Keratinocyte (primary cell): ENCODE data around the gene AOC1. TPM values are rescaled to one million over a fixed set of nuclear protein-coding genes. Genes with fewer than 3 reads are reported as not detected.

ENCODE experiments used
- DNase-seq: peaks from one replicate; pipeline ENCODE4 v3.0.0-alpha.2; 2011; ENCODE audit warnings: low read depth, missing footprints, low spot score
- FAIRE-seq: peaks from 2 replicates; lab custom pipeline; 2011; peaks lifted over from hg19 to GRCh38; lab: Jason Lieb, UNC
- H2AFZ ChIP-seq: 2 replicates; pipeline ENCODE4 v1.6.0; 2012; ENCODE audit warnings: low read length, control low read depth, inconsistent platforms; ENCODE audit not compliant: control insufficient read depth
- H3K27ac ChIP-seq: 2 replicates; pipeline ENCODE4 v1.5.1; 2011; ENCODE audit warnings: low read length; ENCODE audit not compliant: control insufficient read depth, insufficient read depth
- H3K27me3 ChIP-seq: 3 replicates; pipeline ENCODE4 v1.6.0; 2011; ENCODE audit warnings: low read length; ENCODE audit not compliant: control insufficient read depth, insufficient read depth; ENCODE audit errors: extremely low read depth
- H3K36me3 ChIP-seq, 2 experiments: 2 replicates in 1 of 2; 3 replicates in 1 of 2; pipeline ENCODE4 v1.5.1; 2011; ENCODE audit warnings: low read length in 2 of 2, mild to moderate bottlenecking in 1 of 2; ENCODE audit not compliant: control insufficient read depth in 2 of 2, insufficient read depth in 2 of 2; ENCODE audit errors: extremely low read depth in 1 of 2
- H3K4me1 ChIP-seq: 3 replicates; pipeline ENCODE4 v1.5.1; 2011; ENCODE audit warnings: low read length; ENCODE audit not compliant: control insufficient read depth, insufficient read depth; ENCODE audit errors: extremely low read depth
- H3K4me2 ChIP-seq: 3 replicates; pipeline ENCODE4 v1.6.0; 2011; ENCODE audit warnings: low read depth, low read length; ENCODE audit not compliant: control insufficient read depth, insufficient read depth; ENCODE audit errors: extremely low read depth
- H3K4me3 ChIP-seq, 3 experiments: fragments of 200-600 bp in 1 of 3; sonication (generic) in 1 of 3; 2 replicates in 2 of 3; 3 replicates in 1 of 3; pipeline ENCODE4 v1.5.1; 2011 to 2016; ENCODE audit warnings: low read length in 3 of 3, mild to moderate bottlenecking in 3 of 3, control low read depth in 2 of 3, inconsistent platforms in 1 of 3, low read depth in 1 of 3, mixed read lengths in 1 of 3, mixed run types in 1 of 3, moderate library complexity in 1 of 3; ENCODE audit not compliant: control insufficient read depth in 2 of 3, insufficient read depth in 2 of 3; ENCODE audit errors: extremely low read depth in 1 of 3
- H3K79me2 ChIP-seq: 2 replicates; pipeline ENCODE4 v1.6.0; 2012; ENCODE audit warnings: low read length; ENCODE audit not compliant: control insufficient read depth, insufficient read depth
- H3K9ac ChIP-seq: 3 replicates; pipeline ENCODE4 v1.6.0; 2011; ENCODE audit warnings: low read length; ENCODE audit not compliant: control insufficient read depth, insufficient read depth; ENCODE audit errors: extremely low read depth
- H3K9me1 ChIP-seq: 3 replicates; pipeline ENCODE4 v1.6.0; 2011; ENCODE audit warnings: low read length; ENCODE audit not compliant: control insufficient read depth, insufficient read depth; ENCODE audit errors: extremely low read depth
- H3K9me3 ChIP-seq: 2 replicates; pipeline ENCODE4 v1.5.1; 2012; ENCODE audit warnings: low read depth, low read length; ENCODE audit not compliant: control insufficient read depth
- H4K20me1 ChIP-seq: 3 replicates; pipeline ENCODE4 v1.6.0; 2011; ENCODE audit warnings: low read length; ENCODE audit not compliant: control insufficient read depth, insufficient read depth; ENCODE audit errors: extremely low read depth
- EZH2 ChIP-seq: IDR thresholded peaks from one replicate; pipeline ENCODE4 v1.6.1; 2012; ENCODE audit warnings: inconsistent platforms, mild to moderate bottlenecking, low read length, moderate library complexity
- dilution Hi-C: fragments of 300-500 bp; cut with MboI; formaldehyde crosslinking; loops from one replicate; pipeline ENCODE4 v1.7.0; 2020; ENCODE audit warnings: low sequenced_read_pairs; ENCODE audit not compliant: extremely low pct_ligation_motif_present
- polyA plus RNA-seq, 5 experiments: library from polyadenylated mRNA; depleted of rRNA in 3 of 5; stranded (reverse) in 3 of 5; stranded (forward) in 1 of 5; unstranded in 1 of 5; fragments of >200 nt; gene quantifications; 1 replicate in 1 of 5; 2 replicates in 3 of 5; 3 replicates in 1 of 5; pipeline versions ENCODE4 v1.2.1 to v1.2.3, GENCODE V29; 2011 to 2012; ENCODE audit warnings: missing spikeins in 2 of 5, low read depth in 1 of 5, low replicate concordance in 1 of 5
- TF ChIP-seq, protein P1 (sequence below), 3 experiments: IDR thresholded peaks in 1 of 3; conservative IDR thresholded peaks in 1 of 3; optimal IDR thresholded peaks in 1 of 3; 2 replicates in 2 of 3; 3 replicates in 1 of 3; pipeline versions ENCODE3 to v1.5.1; 2011; ENCODE audit warnings: low read length in 3 of 3, mild to moderate bottlenecking in 3 of 3, moderate library complexity in 2 of 3, control low read depth in 1 of 3, inconsistent platforms in 1 of 3; ENCODE audit not compliant: insufficient read depth in 2 of 3; ENCODE audit errors: extremely low read depth in 1 of 3

Gene AOC1
- polyA plus RNA-seq, 1 donor (not counting 4 experiments of a cell fraction or from before 2014, with no cell fraction given), result not detected

DNA sequence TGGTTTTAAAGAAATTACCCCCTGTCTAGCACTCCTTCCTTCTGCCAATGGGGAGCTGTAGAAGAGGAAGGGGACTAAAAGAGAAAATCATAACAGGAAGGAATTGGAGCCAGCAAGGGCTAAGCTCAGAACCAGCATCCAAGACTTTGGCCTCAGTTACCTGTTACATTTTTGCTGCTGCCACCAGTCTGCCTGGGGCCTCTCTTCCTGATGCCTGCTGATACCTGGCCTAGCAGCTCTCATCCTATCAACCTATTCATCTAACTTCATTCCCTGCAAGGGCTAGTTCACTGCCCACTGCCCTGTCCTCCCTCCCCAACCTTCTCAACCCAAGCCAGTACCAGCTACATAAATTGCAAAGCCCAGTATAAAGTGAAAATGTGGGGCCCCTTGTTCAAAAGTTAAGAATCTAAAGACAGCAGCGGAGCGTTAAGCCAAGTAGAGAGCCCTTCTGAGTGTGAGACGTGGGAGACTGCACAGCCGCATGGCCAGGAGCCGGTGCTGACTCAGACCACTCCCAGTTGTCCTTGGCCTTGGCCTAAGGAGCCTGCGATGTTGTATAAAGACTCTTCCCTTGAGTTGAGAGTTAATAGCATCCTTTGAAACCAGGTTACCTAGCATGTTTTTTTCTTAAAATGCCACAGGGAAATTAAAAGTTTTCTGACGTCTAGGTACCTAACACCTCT lies 13.2 kb upstream of the AOC1 start:
- Histone ChIP-seq H3K27me3 (no peaks in the 10 kb centered on the region), H3K9ac (no peak overlapping the region), H3K36me3 (no peaks in the 10 kb centered on the region), H3K4me1 (no peaks in the 10 kb centered on the region), H2AFZ (no peak overlapping the region), H3K9me1 (no peaks in the 10 kb centered on the region), H3K9me3 (no peaks in the 10 kb centered on the region), H3K4me2 (no peak overlapping the region), H4K20me1 (no peaks in the 10 kb centered on the region), H3K4me3 (no peak overlapping the region), H3K27ac (no peak overlapping the region), H3K79me2 (no peaks in the 10 kb centered on the region)
- dilution Hi-C loops, result no loop called here
- DNase-seq (no peak), FAIRE-seq (no peak)
- TF ChIP-seq, protein P1, sequence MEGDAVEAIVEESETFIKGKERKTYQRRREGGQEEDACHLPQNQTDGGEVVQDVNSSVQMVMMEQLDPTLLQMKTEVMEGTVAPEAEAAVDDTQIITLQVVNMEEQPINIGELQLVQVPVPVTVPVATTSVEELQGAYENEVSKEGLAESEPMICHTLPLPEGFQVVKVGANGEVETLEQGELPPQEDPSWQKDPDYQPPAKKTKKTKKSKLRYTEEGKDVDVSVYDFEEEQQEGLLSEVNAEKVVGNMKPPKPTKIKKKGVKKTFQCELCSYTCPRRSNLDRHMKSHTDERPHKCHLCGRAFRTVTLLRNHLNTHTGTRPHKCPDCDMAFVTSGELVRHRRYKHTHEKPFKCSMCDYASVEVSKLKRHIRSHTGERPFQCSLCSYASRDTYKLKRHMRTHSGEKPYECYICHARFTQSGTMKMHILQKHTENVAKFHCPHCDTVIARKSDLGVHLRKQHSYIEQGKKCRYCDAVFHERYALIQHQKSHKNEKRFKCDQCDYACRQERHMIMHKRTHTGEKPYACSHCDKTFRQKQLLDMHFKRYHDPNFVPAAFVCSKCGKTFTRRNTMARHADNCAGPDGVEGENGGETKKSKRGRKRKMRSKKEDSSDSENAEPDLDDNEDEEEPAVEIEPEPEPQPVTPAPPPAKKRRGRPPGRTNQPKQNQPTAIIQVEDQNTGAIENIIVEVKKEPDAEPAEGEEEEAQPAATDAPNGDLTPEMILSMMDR (optimal IDR thresholded peaks at IDR 0.05 in 1 of 3, IDR thresholded peaks at IDR 0.05 in 1 of 3, conservative IDR thresholded peaks at IDR 0.05 in 1 of 3; ENCODE audit: extremely low read depth in 1 of 3, insufficient read depth in 2 of 3, low read length in 3 of 3), result no peak
- TF ChIP-seq EZH2, result no peak

- Histone ChIP-seq H3K9me1 (no peaks in the 10 kb centered on the region), H3K9ac (no peak overlapping the region), H3K36me3 (no peaks in the 10 kb centered on the region), H4K20me1 (no peaks in the 10 kb centered on the region), H3K9me3 (no peaks in the 10 kb centered on the region), H3K79me2 (no peaks in the 10 kb centered on the region), H3K27ac (no peak overlapping the region), H2AFZ (no peak overlapping the region), H3K4me3 (no peak overlapping the region), H3K4me2 (no peak overlapping the region), H3K4me1 (no peaks in the 10 kb centered on the region), H3K27me3 (no peaks in the 10 kb centered on the region)
- TF ChIP-seq EZH2, result no peak
- TF ChIP-seq, protein P1 (optimal IDR thresholded peaks at IDR 0.05 in 1 of 3, IDR thresholded peaks at IDR 0.05 in 1 of 3, conservative IDR thresholded peaks at IDR 0.05 in 1 of 3; ENCODE audit: extremely low read depth in 1 of 3, insufficient read depth in 2 of 3, low read length in 3 of 3), result no peak
- DNase-seq (no peak), FAIRE-seq (no peak)
- dilution Hi-C loops, result no loop called here
Measured at GRCh38 chr7:150842018-150842417, 10.3 kb upstream of the AOC1 start.
